Hepatocyte (in vitro differentiated cells): Measurements from ENCODE around the gene GNPTAB.

Source experiments
- CTCF ChIP-seq: fragments of 200-600 bp; sonication (generic); IDR thresholded peaks from 2 replicates; pipeline ENCODE4 v1.5.1; 2016; ENCODE audit warnings: antibody characterized with exemption, mild to moderate bottlenecking; ENCODE audit not compliant: poor library complexity
- EZH2 ChIP-seq: fragments of 200-600 bp; sonication (generic); IDR thresholded peaks from 2 replicates; pipeline ENCODE4 v1.6.1; 2016; ENCODE audit warnings: antibody characterized with exemption, mild to moderate bottlenecking, borderline replicate concordance

GRCh38 chr12:101783150-101783549, 47.6 kb downstream of the GNPTAB start:
- no peak for TF ChIP-seq CTCF
- no peak for TF ChIP-seq EZH2
